BE2C (cell line): ENCODE measurements around the gene ARHGEF1.

ENCODE experiments used
- DNase-seq: peaks from one replicate; pipeline ENCODE4 v3.0.0-alpha.2; 2020
- H3K27me3 ChIP-seq: fragments of 250-450 bp; sonication (Bioruptor Pico); 2 replicates; pipeline ENCODE4 v1.5.1; 2020; ENCODE audit warnings: mild to moderate bottlenecking
- H3K36me3 ChIP-seq: fragments of 250-450 bp; sonication (Bioruptor Pico); 2 replicates; pipeline ENCODE4 v1.5.1; 2020; ENCODE audit warnings: mild to moderate bottlenecking
- H3K4me1 ChIP-seq: fragments of 250-450 bp; sonication (Bioruptor Pico); 2 replicates; pipeline ENCODE4 v1.5.1; 2020
- H3K4me3 ChIP-seq: 2 replicates; pipeline ENCODE4 v1.5.1; 2011; ENCODE audit warnings: low read depth, low read length
- H3K9me3 ChIP-seq: fragments of 250-450 bp; sonication (Bioruptor Pico); 2 replicates; pipeline ENCODE4 v1.5.1; 2020
- CTCF ChIP-seq: IDR thresholded peaks from 2 replicates; pipeline ENCODE4 v1.5.1; 2012; ENCODE audit warnings: mild to moderate bottlenecking, low read depth, low read length

The ARHGEF1 gene

DNA sequence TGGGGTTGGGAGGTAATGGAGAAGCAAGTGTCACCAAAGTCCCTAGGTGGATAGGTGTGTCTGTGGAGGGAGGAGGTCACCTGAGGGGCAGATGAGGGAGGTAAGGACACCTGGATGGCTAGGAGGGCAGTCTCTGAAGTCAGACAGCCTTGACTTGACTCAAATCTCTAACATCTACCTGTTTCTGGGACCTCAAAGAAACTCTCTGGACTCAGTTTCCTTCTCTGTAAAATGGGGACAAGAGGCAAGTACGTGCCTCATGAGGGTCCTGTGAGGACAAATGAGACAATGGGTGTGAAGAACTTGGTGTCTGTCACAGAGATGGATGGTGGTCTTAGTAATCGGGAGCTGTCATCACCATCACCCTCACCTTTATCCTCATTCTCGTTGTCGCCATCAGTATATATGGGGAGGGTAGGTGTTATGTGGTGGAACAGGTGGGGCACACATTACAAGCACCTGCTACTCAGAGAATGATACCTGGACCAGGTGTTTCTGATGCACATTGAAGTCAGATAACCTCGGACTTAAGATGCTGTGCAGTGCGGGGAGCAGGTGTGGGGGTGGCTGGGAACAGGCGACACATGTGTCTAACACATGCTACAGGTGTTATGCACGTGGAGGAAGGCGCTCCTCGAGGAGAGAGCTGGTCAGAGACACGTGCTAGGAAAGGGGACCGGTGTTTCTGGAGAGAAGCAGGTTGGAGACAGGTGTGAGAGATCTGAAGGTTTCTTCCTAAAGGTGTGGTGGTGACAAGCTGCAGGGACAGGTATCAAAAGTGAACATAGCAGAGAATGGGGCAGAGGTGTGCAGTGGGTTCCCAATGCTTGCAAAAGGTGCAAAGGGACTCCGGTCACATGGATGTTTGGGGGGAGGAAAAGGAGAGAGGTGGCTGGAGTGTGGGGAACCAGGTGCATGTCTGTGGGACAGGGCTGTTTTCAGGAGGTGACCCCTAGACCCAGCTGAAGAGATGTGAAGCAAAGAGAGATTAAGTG, 41.5 kb downstream of the ARHGEF1 start:
- no peaks in the 10 kb centered on the region for H3K36me3 ChIP-seq
- no peaks in the 10 kb centered on the region for H3K4me1 ChIP-seq
- DNase-seq, result no peak
- no peaks in the 10 kb centered on the region; the same call in 1 of the 2 replicates for H3K9me3 ChIP-seq
- TF ChIP-seq CTCF, result no peak
- peaks cover 39% of the 10 kb centered on the region for H3K27me3 ChIP-seq
- no peak overlapping the region for H3K4me3 ChIP-seq

DNA sequence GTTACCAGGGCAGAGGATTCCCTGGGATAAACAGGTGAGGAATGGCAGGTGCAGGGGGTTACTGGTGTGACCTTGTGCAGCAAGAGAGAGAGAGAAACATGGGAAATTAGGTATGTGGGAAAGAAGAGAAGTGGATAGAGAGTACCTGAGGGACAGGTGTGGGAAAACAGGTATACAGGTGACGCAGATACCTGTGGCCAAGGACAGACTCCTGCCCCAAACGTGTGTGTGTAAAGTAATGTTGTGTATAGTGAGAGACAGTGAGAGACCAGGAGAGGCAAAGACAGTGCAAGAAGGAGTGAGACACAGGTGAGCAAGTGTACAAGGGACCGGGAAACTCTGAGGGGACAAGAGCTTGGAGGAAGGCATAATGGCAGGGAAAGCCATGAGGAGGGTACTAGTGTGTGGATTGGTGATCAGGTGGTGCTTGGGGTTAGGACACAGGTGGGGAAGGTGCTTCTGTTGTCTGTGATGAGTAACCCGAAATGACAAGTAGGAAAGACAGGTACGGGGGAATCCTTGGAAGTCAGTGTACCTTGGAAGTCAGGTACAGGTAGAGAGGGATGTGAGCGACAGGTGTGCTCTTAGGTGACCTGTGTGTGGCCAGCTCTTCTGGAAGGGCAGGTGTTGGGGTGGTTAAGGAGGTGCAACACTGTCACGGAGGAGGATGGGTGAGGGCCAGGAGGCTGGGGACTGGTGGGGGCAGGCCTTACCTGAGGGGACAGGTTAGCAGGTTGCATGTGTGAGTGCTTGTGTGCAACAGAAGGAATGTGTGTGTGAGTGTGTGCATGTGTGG, 42.4 kb downstream of the ARHGEF1 start:
- H3K4me3 ChIP-seq, result no peak overlapping the region
- DNase-seq, result no peak
- peaks cover 49% of the 10 kb centered on the region for H3K27me3 ChIP-seq
- no peak for TF ChIP-seq CTCF
- no peaks in the 10 kb centered on the region for H3K36me3 ChIP-seq
- H3K9me3 ChIP-seq, result no peaks in the 10 kb centered on the region; the same call in 1 of the 2 replicates
- no peaks in the 10 kb centered on the region for H3K4me1 ChIP-seq

GRCh38 chr19:41926028-41926762, 43.2 kb downstream of the ARHGEF1 start:
- H3K9me3 ChIP-seq, result no peaks in the 10 kb centered on the region; the same call in 1 of the 2 replicates
- peaks cover 52% of the 10 kb centered on the region for H3K27me3 ChIP-seq
- H3K4me1 ChIP-seq, result no peaks in the 10 kb centered on the region
- no peak overlapping the region for H3K4me3 ChIP-seq
- DNase-seq, result no peak
- H3K36me3 ChIP-seq, result no peaks in the 10 kb centered on the region
- TF ChIP-seq CTCF, result no peak

- Histone ChIP-seq H3K9me3 (no peaks in the 10 kb centered on the region; the same call in 1 of the 2 replicates), H3K36me3 (no peaks in the 10 kb centered on the region), H3K4me3 (no peak overlapping the region), H3K27me3 (peaks cover 53% of the 10 kb centered on the region), H3K4me1 (no peaks in the 10 kb centered on the region)
- TF ChIP-seq CTCF, result no peak
- DNase-seq, result no peak
Observed at GRCh38 chr19:41926763-41927496, 43.9 kb downstream of the ARHGEF1 start.

- Histone ChIP-seq H3K36me3 (no peaks in the 10 kb centered on the region), H3K4me1 (no peaks in the 10 kb centered on the region), H3K9me3 (no peaks in the 10 kb centered on the region; the same call in 1 of the 2 replicates), H3K27me3 (peaks cover 60% of the 10 kb centered on the region), H3K4me3 (no peak overlapping the region)
- TF ChIP-seq CTCF, result no peak
- DNase-seq, result no peak
Observed at GRCh38 chr19:41927497-41928192, 44.7 kb downstream of the ARHGEF1 start.
